ENCODE measurements around the gene CTDSPL.

The CTDSPL gene

GRCh38 chr3:38019658-38020341, 158.1 kb downstream of the CTDSPL start:
- peaks cover 9% of the 10 kb centered on the region for H3K4me1 ChIP-seq (ENCODE audit: control insufficient read depth, insufficient read depth, low read length)
- H3K36me3 ChIP-seq (ENCODE audit: control insufficient read depth, insufficient read depth, low read length), result peaks cover 4% of the 10 kb centered on the region
- no peak overlapping the region for H3K9ac ChIP-seq (ENCODE audit: low read length)
- H3K27me3 ChIP-seq (ENCODE audit: control insufficient read depth, insufficient read depth, low read length), result no peaks in the 10 kb centered on the region
- no peaks in the 10 kb centered on the region for H3K9me3 ChIP-seq (ENCODE audit: control insufficient read depth, low read length)
- H3K4me3 ChIP-seq (ENCODE audit: low read length), result no peak overlapping the region

DNA sequence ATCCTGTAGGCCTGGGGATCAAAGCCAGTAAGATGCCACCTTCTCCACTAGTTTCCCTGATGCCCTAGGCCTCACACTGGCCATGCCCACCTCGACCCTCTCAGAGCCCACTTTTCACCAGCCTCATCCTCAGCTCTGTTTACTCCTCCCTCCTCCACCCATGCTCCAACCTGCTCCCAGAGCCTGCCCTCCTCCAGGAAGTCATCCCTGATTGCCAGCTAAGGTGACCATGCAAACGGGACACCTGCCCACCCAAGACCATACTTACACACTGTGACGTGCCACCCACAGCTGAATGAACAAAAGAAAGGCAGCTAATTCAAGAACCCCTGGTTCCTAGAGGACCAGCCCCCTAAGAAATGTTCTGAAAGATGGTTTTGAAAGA, 158.7 kb downstream of the CTDSPL start:
- Histone ChIP-seq H3K4me1 (ENCODE audit: control insufficient read depth, insufficient read depth, low read length) (peaks cover 11% of the 10 kb centered on the region), H3K9me3 (ENCODE audit: control insufficient read depth, low read length) (no peaks in the 10 kb centered on the region), H3K27me3 (ENCODE audit: control insufficient read depth, insufficient read depth, low read length) (no peaks in the 10 kb centered on the region), H3K36me3 (ENCODE audit: control insufficient read depth, insufficient read depth, low read length) (peaks cover 4% of the 10 kb centered on the region), H3K9ac (ENCODE audit: low read length) (no peak overlapping the region), H3K4me3 (ENCODE audit: low read length) (no peak overlapping the region)

DNA sequence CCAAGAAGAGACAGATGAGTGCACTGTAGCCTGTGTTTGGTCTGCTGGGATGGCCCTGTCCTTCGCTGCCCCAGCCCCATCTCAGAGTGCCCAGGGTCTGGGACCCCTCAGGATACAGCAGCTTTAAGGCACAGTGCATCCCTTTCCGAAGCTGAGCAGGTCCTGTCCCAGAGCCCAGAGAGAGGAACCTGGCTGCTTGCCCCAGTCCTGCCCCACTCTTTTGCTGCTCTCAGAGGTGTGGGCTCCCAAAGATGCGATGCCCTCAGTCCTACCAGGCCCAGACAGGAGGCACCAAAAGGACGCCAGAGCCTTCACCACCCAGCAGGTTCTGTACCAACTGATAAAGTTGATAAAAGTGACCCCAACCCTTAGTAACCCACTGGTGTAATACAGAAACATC, 159.5 kb downstream of the CTDSPL start:
- Histone ChIP-seq H3K4me1 (ENCODE audit: control insufficient read depth, insufficient read depth, low read length) (peaks cover 17% of the 10 kb centered on the region), H3K4me3 (ENCODE audit: low read length) (no peak overlapping the region), H3K9me3 (ENCODE audit: control insufficient read depth, low read length) (no peaks in the 10 kb centered on the region), H3K27me3 (ENCODE audit: control insufficient read depth, insufficient read depth, low read length) (no peaks in the 10 kb centered on the region), H3K9ac (ENCODE audit: low read length) (no peak overlapping the region), H3K36me3 (ENCODE audit: control insufficient read depth, insufficient read depth, low read length) (no peaks in the 10 kb centered on the region)

DNA sequence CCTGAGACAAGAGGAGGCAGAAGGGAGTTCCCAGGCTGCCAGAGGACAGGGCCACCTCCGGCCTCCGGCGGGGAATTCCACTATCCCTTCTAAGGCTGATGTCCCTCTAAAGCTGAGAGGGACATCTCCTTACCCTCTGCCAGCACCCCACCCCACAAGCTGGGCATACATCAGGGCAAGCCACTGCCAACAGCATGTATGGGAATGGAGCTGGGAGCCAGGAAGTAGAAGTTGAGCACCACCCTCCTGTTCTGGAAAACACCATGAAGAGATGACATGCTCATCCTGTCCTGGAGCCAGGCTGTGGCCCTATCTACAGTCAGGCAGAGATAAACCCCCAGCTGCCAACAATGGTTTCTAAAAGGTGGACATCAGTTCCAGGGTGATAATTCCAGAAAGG, 160.6 kb downstream of the CTDSPL start:
- no peak overlapping the region for H3K9ac ChIP-seq (ENCODE audit: low read length)
- H3K4me1 ChIP-seq (ENCODE audit: control insufficient read depth, insufficient read depth, low read length), result peaks cover 17% of the 10 kb centered on the region
- no peaks in the 10 kb centered on the region for H3K9me3 ChIP-seq (ENCODE audit: control insufficient read depth, low read length)
- no peak overlapping the region for H3K4me3 ChIP-seq (ENCODE audit: low read length)
- no peaks in the 10 kb centered on the region for H3K27me3 ChIP-seq (ENCODE audit: control insufficient read depth, insufficient read depth, low read length)
- no peaks in the 10 kb centered on the region for H3K36me3 ChIP-seq (ENCODE audit: control insufficient read depth, insufficient read depth, low read length)

- Histone ChIP-seq H3K27me3 (ENCODE audit: control insufficient read depth, insufficient read depth, low read length) (no peaks in the 10 kb centered on the region), H3K4me1 (ENCODE audit: control insufficient read depth, insufficient read depth, low read length) (peaks cover 17% of the 10 kb centered on the region), H3K9me3 (ENCODE audit: control insufficient read depth, low read length) (no peaks in the 10 kb centered on the region), H3K4me3 (ENCODE audit: low read length) (no peak overlapping the region), H3K36me3 (ENCODE audit: control insufficient read depth, insufficient read depth, low read length) (no peaks in the 10 kb centered on the region), H3K9ac (ENCODE audit: low read length) (no peak overlapping the region)
These were observed 161.4 kb downstream of the CTDSPL start for GRCh38 chr3:38022896-38023709.

DNA sequence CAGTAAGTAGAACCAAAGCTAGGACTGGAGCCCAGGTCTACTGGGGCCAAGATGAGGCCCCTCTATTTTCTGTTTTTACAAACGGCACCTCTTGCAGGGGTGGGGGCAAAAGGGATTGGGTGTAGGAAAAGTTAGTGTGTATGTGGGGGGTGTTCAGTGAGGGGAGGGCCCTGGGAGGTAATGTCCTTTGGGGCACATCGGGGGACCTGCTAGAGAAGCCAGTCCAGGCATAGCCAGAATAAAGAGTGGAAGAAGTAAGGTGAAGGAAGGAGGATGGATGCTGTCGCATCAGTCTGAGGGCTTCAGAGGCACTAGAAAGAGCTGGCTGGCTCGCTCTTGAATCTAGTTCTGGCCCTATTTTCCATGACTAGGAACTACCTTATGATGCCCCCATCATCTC, 165.2 kb downstream of the CTDSPL start:
- Histone ChIP-seq H3K36me3 (ENCODE audit: control insufficient read depth, insufficient read depth, low read length) (no peaks in the 10 kb centered on the region), H3K9ac (ENCODE audit: low read length) (no peak overlapping the region), H3K9me3 (ENCODE audit: control insufficient read depth, low read length) (no peaks in the 10 kb centered on the region), H3K4me3 (ENCODE audit: low read length) (no peak overlapping the region), H3K4me1 (ENCODE audit: control insufficient read depth, insufficient read depth, low read length) (peaks cover 35% of the 10 kb centered on the region), H3K27me3 (ENCODE audit: control insufficient read depth, insufficient read depth, low read length) (no peaks in the 10 kb centered on the region)

- no peak overlapping the region for H3K4me3 ChIP-seq (ENCODE audit: low read length)
- no peak overlapping the region for H3K9ac ChIP-seq (ENCODE audit: low read length)
- peaks cover 35% of the 10 kb centered on the region for H3K4me1 ChIP-seq (ENCODE audit: control insufficient read depth, insufficient read depth, low read length)
- no peaks in the 10 kb centered on the region for H3K36me3 ChIP-seq (ENCODE audit: control insufficient read depth, insufficient read depth, low read length)
- no peaks in the 10 kb centered on the region for H3K9me3 ChIP-seq (ENCODE audit: control insufficient read depth, low read length)
- H3K27me3 ChIP-seq (ENCODE audit: control insufficient read depth, insufficient read depth, low read length), result no peaks in the 10 kb centered on the region
These were observed 166.1 kb downstream of the CTDSPL start for GRCh38 chr3:38027466-38028465.

- Histone ChIP-seq H3K36me3 (ENCODE audit: control insufficient read depth, insufficient read depth, low read length) (no peaks in the 10 kb centered on the region), H3K27me3 (ENCODE audit: control insufficient read depth, insufficient read depth, low read length) (no peaks in the 10 kb centered on the region), H3K4me1 (ENCODE audit: control insufficient read depth, insufficient read depth, low read length) (peaks cover 35% of the 10 kb centered on the region), H3K9me3 (ENCODE audit: control insufficient read depth, low read length) (no peaks in the 10 kb centered on the region), H3K9ac (ENCODE audit: low read length) (peak overlapping the region; percentile 38), H3K4me3 (ENCODE audit: low read length) (no peak overlapping the region)
These were observed 167.1 kb downstream of the CTDSPL start for GRCh38 chr3:38028621-38029361.

DNA sequence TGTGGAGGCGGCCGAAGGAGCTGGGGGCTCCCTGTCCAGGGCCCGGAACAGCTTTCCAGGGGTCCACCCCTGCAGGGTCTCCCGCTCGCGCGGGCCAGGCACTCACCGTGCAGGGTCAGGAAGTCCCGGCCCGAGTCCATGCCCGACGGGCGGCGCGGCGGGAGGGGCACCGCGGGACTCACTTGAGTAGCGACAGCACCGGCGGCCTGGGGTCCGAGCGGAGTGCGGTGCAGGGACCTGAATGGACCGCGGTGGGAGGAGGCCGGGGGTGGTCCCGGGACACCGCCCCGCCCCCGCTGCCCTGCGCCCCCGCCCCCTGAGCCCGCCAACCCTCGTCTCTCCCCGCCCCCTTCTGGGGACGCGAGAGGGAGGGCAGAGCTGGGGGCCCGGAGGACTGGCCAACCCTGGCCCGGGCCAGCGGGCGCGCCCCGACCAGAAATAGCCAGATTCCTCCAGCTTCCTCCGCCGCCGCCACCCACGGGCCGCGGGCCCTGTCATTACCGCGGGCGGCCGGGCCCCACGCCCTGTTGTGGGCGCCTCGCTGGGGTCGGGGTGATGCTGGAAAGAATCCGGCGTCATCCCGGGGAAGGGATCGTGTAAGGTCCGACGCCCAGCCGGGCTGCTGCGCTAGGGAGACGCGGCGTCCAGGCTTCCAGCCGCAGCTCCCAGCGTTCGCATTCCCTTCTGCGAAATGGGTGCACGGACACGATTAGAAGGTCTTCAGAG, 167.9 kb downstream of the CTDSPL start, which contains the start of gene PLCD1:
TSS of gene PLCD1 (minus strand) at position 243 of the 726 bp plus-strand sequence. CDS start at position 140, 103 bp downstream.
- Histone ChIP-seq H3K36me3 (ENCODE audit: control insufficient read depth, insufficient read depth, low read length) (no peaks in the 10 kb centered on the region), H3K27me3 (ENCODE audit: control insufficient read depth, insufficient read depth, low read length) (no peaks in the 10 kb centered on the region), H3K4me1 (ENCODE audit: control insufficient read depth, insufficient read depth, low read length) (peaks cover 35% of the 10 kb centered on the region), H3K4me3 (ENCODE audit: low read length) (peak within 1 kb of the TSS; percentile 26), H3K9ac (ENCODE audit: low read length) (peak within 1 kb of the TSS; percentile 76), H3K9me3 (ENCODE audit: control insufficient read depth, low read length) (no peaks in the 10 kb centered on the region)

DNA sequence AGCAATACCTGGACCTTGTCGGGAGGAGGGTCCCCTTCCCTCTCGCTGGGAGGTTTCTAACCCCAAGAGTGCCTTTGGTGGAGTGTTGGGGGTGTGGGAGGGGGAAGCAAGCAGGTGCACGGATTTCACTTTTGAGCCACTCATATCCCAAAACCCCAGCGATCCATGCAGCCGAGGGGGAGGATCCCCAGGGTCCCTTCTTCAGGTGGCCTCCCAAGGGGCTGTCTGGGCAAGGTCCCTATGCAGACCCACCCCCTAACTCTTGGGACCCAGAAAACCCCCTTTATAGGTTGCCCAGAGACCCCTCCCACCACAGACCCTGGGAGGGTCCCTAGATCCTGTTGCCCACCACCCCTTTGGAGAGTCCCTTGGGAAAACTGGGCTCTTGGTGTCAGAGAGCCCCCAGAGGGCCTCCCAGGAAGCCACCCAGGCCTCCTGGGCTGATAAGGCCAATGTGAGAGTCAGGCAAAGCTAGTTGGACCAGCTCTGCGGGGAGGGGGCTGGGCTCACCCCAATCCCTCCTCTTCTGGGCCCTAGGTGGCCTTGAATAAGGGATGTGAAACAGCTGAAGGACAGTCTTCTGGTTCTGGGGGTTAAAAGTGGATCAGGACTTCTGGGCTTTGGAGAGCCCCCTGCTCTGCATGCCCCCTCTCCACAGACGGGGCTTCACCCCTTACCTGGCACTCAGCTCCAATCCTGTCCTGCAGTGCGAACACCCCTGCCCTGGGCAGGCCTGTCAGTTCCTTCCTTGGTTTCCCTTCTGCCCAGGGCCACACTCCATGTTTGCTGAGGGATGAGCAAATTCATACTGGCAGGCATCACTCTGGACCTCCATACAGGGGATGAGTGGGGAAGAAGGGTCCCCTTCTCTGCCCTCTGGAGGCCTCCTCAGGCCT, 168.7 kb downstream of the CTDSPL start:
- H3K9ac ChIP-seq (ENCODE audit: low read length), result peak overlapping the region; percentile 76
- no peaks in the 10 kb centered on the region for H3K27me3 ChIP-seq (ENCODE audit: control insufficient read depth, insufficient read depth, low read length)
- no peaks in the 10 kb centered on the region for H3K36me3 ChIP-seq (ENCODE audit: control insufficient read depth, insufficient read depth, low read length)
- H3K4me1 ChIP-seq (ENCODE audit: control insufficient read depth, insufficient read depth, low read length), result peaks cover 32% of the 10 kb centered on the region
- no peaks in the 10 kb centered on the region for H3K9me3 ChIP-seq (ENCODE audit: control insufficient read depth, low read length)
- H3K4me3 ChIP-seq (ENCODE audit: low read length), result peak overlapping the region; percentile 26

Data from mucosa of stomach (tissue), 1 donor.